ENCODE data around the gene MIA2. TPM values are rescaled to one million over a fixed set of nuclear protein-coding genes. Genes with fewer than 3 reads are reported as not detected.

The MIA2 gene
- total and polyA plus RNA-seq, 9 of the 15 experiments (the other 6 are each of a cell fraction or from before 2014, with no cell fraction given) = 6.0 to 21.8 (median 12.8) TPM

DNA sequence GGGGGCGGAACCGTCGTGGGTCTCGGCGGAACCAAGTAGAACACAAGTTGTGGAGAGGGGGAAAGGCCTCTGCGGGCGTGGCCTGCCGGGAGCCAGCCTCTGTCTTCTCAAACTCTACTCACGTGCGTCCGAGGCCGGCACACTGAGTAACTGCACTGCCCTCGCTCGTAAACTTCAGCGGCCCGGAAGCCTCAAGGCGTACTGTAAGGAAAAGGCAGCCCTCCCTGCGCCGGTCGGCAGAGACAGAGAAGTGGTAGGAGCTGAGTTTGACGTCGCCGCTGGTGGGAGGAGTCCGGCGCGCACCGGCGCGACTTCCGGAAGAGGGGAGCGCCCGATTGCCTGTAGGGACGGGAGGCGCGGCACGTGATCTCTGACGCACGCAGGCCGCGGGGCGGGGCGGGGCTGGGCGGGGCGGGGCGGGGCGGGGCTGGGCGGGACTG, 198.5 kb downstream of the MIA2 start, which contains the start of gene FBXO33 (continued):
- TF ChIP-seq TAF9B (IDR thresholded peaks at IDR 0.05; ENCODE audit: partially characterized antibody) (peak; percentile 52), GABPA (tag; conservative IDR thresholded peaks at IDR 0.05; ENCODE audit: low read depth) (peak; percentile 79), MXI1 (IDR thresholded peaks at IDR 0.05; ENCODE audit: low read depth, low read length) (0 out of 2 replicates have a peak, but pooled peaks have one; percentile 27), KLF13 (tag; IDR thresholded peaks at IDR 0.05; ENCODE audit: borderline replicate concordance, low read depth) (peak; percentile 83), BHLHE40 (IDR thresholded peaks at IDR 0.05; ENCODE audit: low read length) (peak; percentile 86), ZNF23 (CRISPR knock-in tag; IDR thresholded peaks at IDR 0.05) (no peak), HNRNPLL (IDR thresholded peaks at IDR 0.05; ENCODE audit: low read depth, low read length, poor library complexity, severe bottlenecking) (no peak), HMG20A (CRISPR knock-in tag; conservative IDR thresholded peaks at IDR 0.05) (no peak), MAZ (CRISPR knock-in tag; conservative IDR thresholded peaks at IDR 0.05 in 1 of 2, IDR thresholded peaks at IDR 0.05 in 1 of 2) (0 out of 4 replicates have a peak, but pooled peaks of 1 of the 2 experiments have one; percentile 3), ELF1 (tag; IDR thresholded peaks at IDR 0.05) (peak; percentile 86), TOE1 (IDR thresholded peaks at IDR 0.05; ENCODE audit: borderline replicate concordance) (peak; percentile 98), TOE1 (CRISPR knock-in tag; IDR thresholded peaks at IDR 0.05; ENCODE audit: borderline replicate concordance, low read depth) (no peak), ZNF3 (CRISPR knock-in tag; IDR thresholded peaks at IDR 0.05) (no peak), MCM3 (IDR thresholded peaks at IDR 0.05) (no peak), RFX5 (IDR thresholded peaks at IDR 0.05; ENCODE audit: low read depth, low read length) (no peak), RBM39 (optimal IDR thresholded peaks at IDR 0.05; ENCODE audit: low read depth, low read length) (no peak), PYGO2 (tag; IDR thresholded peaks at IDR 0.05) (no peak), KHSRP (IDR thresholded peaks at IDR 0.05) (peak; percentile 44; the same call in 1 of the 2 replicates)
- TF ChIP-seq, protein P1, sequence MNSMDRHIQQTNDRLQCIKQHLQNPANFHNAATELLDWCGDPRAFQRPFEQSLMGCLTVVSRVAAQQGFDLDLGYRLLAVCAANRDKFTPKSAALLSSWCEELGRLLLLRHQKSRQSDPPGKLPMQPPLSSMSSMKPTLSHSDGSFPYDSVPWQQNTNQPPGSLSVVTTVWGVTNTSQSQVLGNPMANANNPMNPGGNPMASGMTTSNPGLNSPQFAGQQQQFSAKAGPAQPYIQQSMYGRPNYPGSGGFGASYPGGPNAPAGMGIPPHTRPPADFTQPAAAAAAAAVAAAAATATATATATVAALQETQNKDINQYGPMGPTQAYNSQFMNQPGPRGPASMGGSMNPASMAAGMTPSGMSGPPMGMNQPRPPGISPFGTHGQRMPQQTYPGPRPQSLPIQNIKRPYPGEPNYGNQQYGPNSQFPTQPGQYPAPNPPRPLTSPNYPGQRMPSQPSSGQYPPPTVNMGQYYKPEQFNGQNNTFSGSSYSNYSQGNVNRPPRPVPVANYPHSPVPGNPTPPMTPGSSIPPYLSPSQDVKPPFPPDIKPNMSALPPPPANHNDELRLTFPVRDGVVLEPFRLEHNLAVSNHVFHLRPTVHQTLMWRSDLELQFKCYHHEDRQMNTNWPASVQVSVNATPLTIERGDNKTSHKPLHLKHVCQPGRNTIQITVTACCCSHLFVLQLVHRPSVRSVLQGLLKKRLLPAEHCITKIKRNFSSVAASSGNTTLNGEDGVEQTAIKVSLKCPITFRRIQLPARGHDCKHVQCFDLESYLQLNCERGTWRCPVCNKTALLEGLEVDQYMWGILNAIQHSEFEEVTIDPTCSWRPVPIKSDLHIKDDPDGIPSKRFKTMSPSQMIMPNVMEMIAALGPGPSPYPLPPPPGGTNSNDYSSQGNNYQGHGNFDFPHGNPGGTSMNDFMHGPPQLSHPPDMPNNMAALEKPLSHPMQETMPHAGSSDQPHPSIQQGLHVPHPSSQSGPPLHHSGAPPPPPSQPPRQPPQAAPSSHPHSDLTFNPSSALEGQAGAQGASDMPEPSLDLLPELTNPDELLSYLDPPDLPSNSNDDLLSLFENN (IDR thresholded peaks at IDR 0.05; ENCODE audit: low read depth in 2 of 2, low read length in 2 of 2) = no peak
- TF ChIP-seq, protein P2, sequence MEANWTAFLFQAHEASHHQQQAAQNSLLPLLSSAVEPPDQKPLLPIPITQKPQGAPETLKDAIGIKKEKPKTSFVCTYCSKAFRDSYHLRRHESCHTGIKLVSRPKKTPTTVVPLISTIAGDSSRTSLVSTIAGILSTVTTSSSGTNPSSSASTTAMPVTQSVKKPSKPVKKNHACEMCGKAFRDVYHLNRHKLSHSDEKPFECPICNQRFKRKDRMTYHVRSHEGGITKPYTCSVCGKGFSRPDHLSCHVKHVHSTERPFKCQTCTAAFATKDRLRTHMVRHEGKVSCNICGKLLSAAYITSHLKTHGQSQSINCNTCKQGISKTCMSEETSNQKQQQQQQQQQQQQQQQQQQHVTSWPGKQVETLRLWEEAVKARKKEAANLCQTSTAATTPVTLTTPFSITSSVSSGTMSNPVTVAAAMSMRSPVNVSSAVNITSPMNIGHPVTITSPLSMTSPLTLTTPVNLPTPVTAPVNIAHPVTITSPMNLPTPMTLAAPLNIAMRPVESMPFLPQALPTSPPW (CRISPR knock-in tag; IDR thresholded peaks at IDR 0.05) = no peak; the same call in 1 of the 2 replicates
- TF ChIP-seq, protein P3, sequence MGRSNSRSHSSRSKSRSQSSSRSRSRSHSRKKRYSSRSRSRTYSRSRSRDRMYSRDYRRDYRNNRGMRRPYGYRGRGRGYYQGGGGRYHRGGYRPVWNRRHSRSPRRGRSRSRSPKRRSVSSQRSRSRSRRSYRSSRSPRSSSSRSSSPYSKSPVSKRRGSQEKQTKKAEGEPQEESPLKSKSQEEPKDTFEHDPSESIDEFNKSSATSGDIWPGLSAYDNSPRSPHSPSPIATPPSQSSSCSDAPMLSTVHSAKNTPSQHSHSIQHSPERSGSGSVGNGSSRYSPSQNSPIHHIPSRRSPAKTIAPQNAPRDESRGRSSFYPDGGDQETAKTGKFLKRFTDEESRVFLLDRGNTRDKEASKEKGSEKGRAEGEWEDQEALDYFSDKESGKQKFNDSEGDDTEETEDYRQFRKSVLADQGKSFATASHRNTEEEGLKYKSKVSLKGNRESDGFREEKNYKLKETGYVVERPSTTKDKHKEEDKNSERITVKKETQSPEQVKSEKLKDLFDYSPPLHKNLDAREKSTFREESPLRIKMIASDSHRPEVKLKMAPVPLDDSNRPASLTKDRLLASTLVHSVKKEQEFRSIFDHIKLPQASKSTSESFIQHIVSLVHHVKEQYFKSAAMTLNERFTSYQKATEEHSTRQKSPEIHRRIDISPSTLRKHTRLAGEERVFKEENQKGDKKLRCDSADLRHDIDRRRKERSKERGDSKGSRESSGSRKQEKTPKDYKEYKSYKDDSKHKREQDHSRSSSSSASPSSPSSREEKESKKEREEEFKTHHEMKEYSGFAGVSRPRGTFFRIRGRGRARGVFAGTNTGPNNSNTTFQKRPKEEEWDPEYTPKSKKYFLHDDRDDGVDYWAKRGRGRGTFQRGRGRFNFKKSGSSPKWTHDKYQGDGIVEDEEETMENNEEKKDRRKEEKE (IDR thresholded peaks at IDR 0.05; ENCODE audit: borderline replicate concordance in 1 of 2, control insufficient read depth in 1 of 2, low read depth in 2 of 2, low read length in 1 of 2) = peak in 1 of 2 experiments; percentile 97; a peak in 2 of 4 replicates
